Measurements from ENCODE around the gene NUBP1. TPM values are rescaled to one million over a fixed set of nuclear protein-coding genes. Genes with fewer than 3 reads are reported as not detected.
"Not testable (repeated sequence)": the region's sequence is repeated elsewhere in the genome, so short reads cannot be mapped to it uniquely, and the experiment has no call there.

The NUBP1 gene
- total RNA-seq, 1 donor from 2014 or later, result 26.0 TPM

- Histone ChIP-seq H3K4me3 (ENCODE audit: low read depth, low read length) (no peak overlapping the region), H3K27me3 (ENCODE audit: control insufficient read depth, insufficient read depth, low read length) (no peaks in the 10 kb centered on the region), H3K36me3 (ENCODE audit: control insufficient read depth, insufficient read depth, low read length) (no peaks in the 10 kb centered on the region)
- no peak for DNase-seq (ENCODE audit: low read depth)
- no peak for TF ChIP-seq CTCF (IDR thresholded peaks at IDR 0.05; ENCODE audit: insufficient read depth, low read length, poor library complexity, severe bottlenecking)
Observed at GRCh38 chr16:10780628-10781027, 37.0 kb downstream of the NUBP1 start.

GRCh38 chr16:10782628-10783027 lies 39.0 kb downstream of the NUBP1 start:
- H3K27me3 ChIP-seq (ENCODE audit: control insufficient read depth, insufficient read depth, low read length), result no peaks in the 10 kb centered on the region
- no peaks in the 10 kb centered on the region for H3K36me3 ChIP-seq (ENCODE audit: control insufficient read depth, insufficient read depth, low read length)
- no peak for DNase-seq (ENCODE audit: low read depth)
- no peak for TF ChIP-seq CTCF (IDR thresholded peaks at IDR 0.05; ENCODE audit: insufficient read depth, low read length, poor library complexity, severe bottlenecking)
- H3K4me3 ChIP-seq (ENCODE audit: low read depth, low read length), result no peak overlapping the region

GRCh38 chr16:10787304-10787703 lies 43.7 kb downstream of the NUBP1 start:
- DNase-seq (ENCODE audit: low read depth), result no peak
- Histone ChIP-seq H3K4me3 (ENCODE audit: low read depth, low read length) (no peak overlapping the region), H3K36me3 (ENCODE audit: control insufficient read depth, insufficient read depth, low read length) (no peaks in the 10 kb centered on the region), H3K27me3 (ENCODE audit: control insufficient read depth, insufficient read depth, low read length) (no peaks in the 10 kb centered on the region)
- no peak for TF ChIP-seq CTCF (IDR thresholded peaks at IDR 0.05; ENCODE audit: insufficient read depth, low read length, poor library complexity, severe bottlenecking)

GRCh38 chr16:10788630-10789029 lies 45.0 kb downstream of the NUBP1 start:
- not testable (repeated sequence) for H3K36me3 ChIP-seq (ENCODE audit: control insufficient read depth, insufficient read depth, low read length); H3K27me3 ChIP-seq (ENCODE audit: control insufficient read depth, insufficient read depth, low read length); H3K4me3 ChIP-seq (ENCODE audit: low read depth, low read length); DNase-seq (ENCODE audit: low read depth)

GRCh38 chr16:10791048-10791447 lies 47.4 kb downstream of the NUBP1 start:
- Histone ChIP-seq H3K36me3 (ENCODE audit: control insufficient read depth, insufficient read depth, low read length) (no peaks in the 10 kb centered on the region), H3K27me3 (ENCODE audit: control insufficient read depth, insufficient read depth, low read length) (no peaks in the 10 kb centered on the region)
- no peak for TF ChIP-seq CTCF (IDR thresholded peaks at IDR 0.05; ENCODE audit: insufficient read depth, low read length, poor library complexity, severe bottlenecking)

GRCh38 chr16:10799736-10800135 lies 56.1 kb downstream of the NUBP1 start:
- H3K4me3 ChIP-seq (ENCODE audit: low read depth, low read length), result no peak overlapping the region
- H3K27me3 ChIP-seq (ENCODE audit: control insufficient read depth, insufficient read depth, low read length), result no peaks in the 10 kb centered on the region
- H3K36me3 ChIP-seq (ENCODE audit: control insufficient read depth, insufficient read depth, low read length), result no peaks in the 10 kb centered on the region
- DNase-seq (ENCODE audit: low read depth), result no peak
- TF ChIP-seq CTCF (IDR thresholded peaks at IDR 0.05; ENCODE audit: insufficient read depth, low read length, poor library complexity, severe bottlenecking), result no peak

More at GRCh38 chr16:10791048-10791447, 47.4 kb downstream of the NUBP1 start:
- no peak for DNase-seq (ENCODE audit: low read depth)
- no peak overlapping the region for H3K4me3 ChIP-seq (ENCODE audit: low read depth, low read length)

All from kidney epithelial cell (primary cell).